ENCODE measurements around the gene ZBTB17. TPM values are rescaled to one million over a fixed set of nuclear protein-coding genes. Genes with fewer than 3 reads are reported as not detected.

Gene ZBTB17
- total and polyA plus RNA-seq, 2 of the 8 experiments (the other 6 are each of a cell fraction or from before 2014, with no cell fraction given): 24.7 to 36.2 TPM

GRCh38 chr1:15998929-15999328 is 23.0 kb upstream of the ZBTB17 start:
- no peak overlapping the region for H4K5ac ChIP-seq (ENCODE audit: insufficient read length, low read depth, low read length)
- no peak for DNase-seq (ENCODE audit: low read depth in 1 of 2, low spot score in 2 of 2)
- H3K9ac ChIP-seq (replicated peaks in 1 of 4; ENCODE audit: extremely low read depth in 1 of 4, low read depth in 3 of 4, low read length in 3 of 4): no peak overlapping the region
- no peak overlapping the region for H4K8ac ChIP-seq (ENCODE audit: extremely low read depth, insufficient read depth, low read length)
- CTCF ChIA-PET (ENCODE audit: partially characterized antibody): interaction anchor here (1.6 to 2.9 kb wide), 3 partner anchors 10 to 43 kb away, joined by 3 to 27 read pairs (median 5); no protein-coding TSS in a partner anchor
- H3K4ac ChIP-seq (replicated peaks; ENCODE audit: insufficient read length, low read depth, low read length): no peak overlapping the region
- no peak overlapping the region for H2BK20ac ChIP-seq (ENCODE audit: low read length)
- no peak overlapping the region for H3K27ac ChIP-seq (ENCODE audit: low read depth, low read length)
- H3K56ac ChIP-seq (replicated peaks; ENCODE audit: insufficient read length, low read depth, low read length): no peak overlapping the region
- no peak overlapping the region for H4K91ac ChIP-seq (replicated peaks; ENCODE audit: insufficient read length, low read length)
- H3K27me3 ChIP-seq (replicated peaks in 1 of 4; ENCODE audit: control insufficient read depth in 3 of 4, extremely low read depth in 1 of 4, insufficient read depth in 3 of 4, low read length in 3 of 4): peaks cover 0 to 3% (median 0%) of the 10 kb centered on the region in 4 experiments; a peak in 1 of 7 replicates
- FAIRE-seq: no peak
- no peaks in the 10 kb centered on the region for H3K36me3 ChIP-seq (ENCODE audit: control insufficient read depth in 2 of 4, insufficient read depth in 4 of 4, low read length in 3 of 4)
- no peak overlapping the region for H3K14ac ChIP-seq (ENCODE audit: insufficient read length)
- no peak overlapping the region for H3K23ac ChIP-seq (ENCODE audit: insufficient read length)
- TF ChIP-seq SP4 (IDR thresholded peaks at IDR 0.05; ENCODE audit: low read length) (no peak), KDM1A (IDR thresholded peaks at IDR 0.05; ENCODE audit: borderline replicate concordance, low read length) (peak; percentile 77)
- no peak overlapping the region for H3K4me2 ChIP-seq (ENCODE audit: insufficient read depth in 1 of 2, low read depth in 2 of 2, low read length in 2 of 2)
- H3K23me2 ChIP-seq (ENCODE audit: low read depth, low read length): no peaks in the 10 kb centered on the region
- peaks cover 0 to 5% of the 10 kb centered on the region in 2 experiments for H4K20me1 ChIP-seq (replicated peaks in 1 of 2; ENCODE audit: control insufficient read depth in 1 of 2, insufficient read depth in 2 of 2, low read length in 2 of 2)
- no peaks in the 10 kb centered on the region for H3K4me1 ChIP-seq (replicated peaks in 1 of 4; ENCODE audit: control insufficient read depth in 3 of 4, insufficient read depth in 4 of 4, low read length in 3 of 4)
- H2AK5ac ChIP-seq (ENCODE audit: low read depth, low read length): no peak overlapping the region
- WGBS, 2 experiments (ENCODE audit: extremely low coverage in 1 of 2, insufficient coverage in 1 of 2, insufficient read length in 1 of 2, insufficient replicate concordance in 2 of 2, low coverage in 1 of 2, low lambda C conversion rate in 2 of 2, missing lambda C conversion rate in 1 of 2): 88% methylated on average over 11 of the region's 11 CpGs; no CpG with 5 or more reads in 1 of the 2 experiments
- no peak overlapping the region for H2BK12ac ChIP-seq (ENCODE audit: low read depth, low read length)
- H2BK15ac ChIP-seq (ENCODE audit: low read length): no peak overlapping the region
- no peak overlapping the region for H3K18ac ChIP-seq (ENCODE audit: extremely low read depth, low read length)
- H2AFZ ChIP-seq (ENCODE audit: low read length): no peak overlapping the region
- no peaks in the 10 kb centered on the region for H3K79me2 ChIP-seq (ENCODE audit: control insufficient read depth in 1 of 2, insufficient read depth in 2 of 2, low read length in 2 of 2)
- H2BK5ac ChIP-seq (ENCODE audit: low read depth, low read length): no peak overlapping the region
- H3K79me1 ChIP-seq (ENCODE audit: low read depth, low read length): no peaks in the 10 kb centered on the region
- no peak overlapping the region for H3K4me3 ChIP-seq (ENCODE audit: extremely low read depth in 1 of 4, insufficient read depth in 2 of 4, low read depth in 3 of 4, low read length in 4 of 4)
- POLR2A ChIA-PET (ENCODE audit: partially characterized antibody): interaction anchor here (1.2 kb wide), 1 partner anchor 15 kb away, joined by 3 read pairs; no protein-coding TSS in a partner anchor
- no peaks in the 10 kb centered on the region for H3K9me3 ChIP-seq (ENCODE audit: insufficient read depth in 2 of 2, low read depth in 1 of 2, low read length in 1 of 2)
- no peak overlapping the region for H2BK120ac ChIP-seq (replicated peaks; ENCODE audit: low read depth, low read length)

Measured in H1 (cell line).